ENCODE measurements around the gene DNAH17.

DNA sequence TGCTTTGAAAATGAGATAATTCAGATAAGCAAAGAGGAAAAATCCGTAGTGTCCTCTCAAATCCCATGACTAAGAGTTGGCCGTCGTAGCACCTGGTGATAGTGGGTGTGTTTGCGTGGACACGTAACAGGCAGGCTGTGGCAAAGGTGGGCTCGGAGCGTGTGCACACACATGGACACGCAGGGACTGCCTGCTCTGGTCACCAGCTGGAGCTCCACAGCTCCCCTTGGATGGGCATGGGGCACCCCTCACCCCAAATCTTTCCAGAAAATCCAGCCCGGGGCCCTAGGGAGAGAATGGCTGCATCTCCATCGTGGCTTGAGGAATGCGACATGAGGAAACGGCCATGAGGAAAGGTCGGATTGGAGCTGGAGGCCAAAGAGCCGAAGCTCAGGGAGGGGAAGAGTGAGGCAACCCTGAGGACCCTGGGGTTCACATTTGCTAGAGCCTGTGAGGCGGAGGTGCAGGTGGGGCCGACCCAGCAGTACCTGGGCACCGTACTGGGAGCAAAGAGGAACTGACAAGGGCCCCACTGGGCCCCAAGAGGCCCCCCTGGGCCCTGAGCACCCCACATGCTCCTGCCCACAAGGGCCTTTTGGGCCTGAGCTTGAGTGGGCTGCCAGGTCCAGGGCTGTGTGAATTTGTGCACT, 51.6 kb downstream of the DNAH17 start:
- no peak for TF ChIP-seq TOX (CRISPR knock-in tag; IDR thresholded peaks at IDR 0.05; ENCODE audit: borderline replicate concordance)
- TF ChIP-seq, protein P1, sequence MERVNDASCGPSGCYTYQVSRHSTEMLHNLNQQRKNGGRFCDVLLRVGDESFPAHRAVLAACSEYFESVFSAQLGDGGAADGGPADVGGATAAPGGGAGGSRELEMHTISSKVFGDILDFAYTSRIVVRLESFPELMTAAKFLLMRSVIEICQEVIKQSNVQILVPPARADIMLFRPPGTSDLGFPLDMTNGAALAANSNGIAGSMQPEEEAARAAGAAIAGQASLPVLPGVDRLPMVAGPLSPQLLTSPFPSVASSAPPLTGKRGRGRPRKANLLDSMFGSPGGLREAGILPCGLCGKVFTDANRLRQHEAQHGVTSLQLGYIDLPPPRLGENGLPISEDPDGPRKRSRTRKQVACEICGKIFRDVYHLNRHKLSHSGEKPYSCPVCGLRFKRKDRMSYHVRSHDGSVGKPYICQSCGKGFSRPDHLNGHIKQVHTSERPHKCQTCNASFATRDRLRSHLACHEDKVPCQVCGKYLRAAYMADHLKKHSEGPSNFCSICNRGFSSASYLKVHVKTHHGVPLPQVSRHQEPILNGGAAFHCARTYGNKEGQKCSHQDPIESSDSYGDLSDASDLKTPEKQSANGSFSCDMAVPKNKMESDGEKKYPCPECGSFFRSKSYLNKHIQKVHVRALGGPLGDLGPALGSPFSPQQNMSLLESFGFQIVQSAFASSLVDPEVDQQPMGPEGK (CRISPR knock-in tag; IDR thresholded peaks at IDR 0.05; ENCODE audit: borderline replicate concordance) = no peak
- TF ChIP-seq RARB (CRISPR knock-in tag; IDR thresholded peaks at IDR 0.05) = no peak
- no peak for TF ChIP-seq ZNF8 (CRISPR knock-in tag; IDR thresholded peaks at IDR 0.05)
- TF ChIP-seq GLIS3 (CRISPR knock-in tag; IDR thresholded peaks at IDR 0.05) = no peak
- TF ChIP-seq ZFP30 (CRISPR knock-in tag; IDR thresholded peaks at IDR 0.05) = no peak
- no peak for TF ChIP-seq SNAI2 (CRISPR knock-in tag; IDR thresholded peaks at IDR 0.05)
- no peak for TF ChIP-seq ZFP3 (CRISPR knock-in tag; IDR thresholded peaks at IDR 0.05)
- TF ChIP-seq, protein P2, sequence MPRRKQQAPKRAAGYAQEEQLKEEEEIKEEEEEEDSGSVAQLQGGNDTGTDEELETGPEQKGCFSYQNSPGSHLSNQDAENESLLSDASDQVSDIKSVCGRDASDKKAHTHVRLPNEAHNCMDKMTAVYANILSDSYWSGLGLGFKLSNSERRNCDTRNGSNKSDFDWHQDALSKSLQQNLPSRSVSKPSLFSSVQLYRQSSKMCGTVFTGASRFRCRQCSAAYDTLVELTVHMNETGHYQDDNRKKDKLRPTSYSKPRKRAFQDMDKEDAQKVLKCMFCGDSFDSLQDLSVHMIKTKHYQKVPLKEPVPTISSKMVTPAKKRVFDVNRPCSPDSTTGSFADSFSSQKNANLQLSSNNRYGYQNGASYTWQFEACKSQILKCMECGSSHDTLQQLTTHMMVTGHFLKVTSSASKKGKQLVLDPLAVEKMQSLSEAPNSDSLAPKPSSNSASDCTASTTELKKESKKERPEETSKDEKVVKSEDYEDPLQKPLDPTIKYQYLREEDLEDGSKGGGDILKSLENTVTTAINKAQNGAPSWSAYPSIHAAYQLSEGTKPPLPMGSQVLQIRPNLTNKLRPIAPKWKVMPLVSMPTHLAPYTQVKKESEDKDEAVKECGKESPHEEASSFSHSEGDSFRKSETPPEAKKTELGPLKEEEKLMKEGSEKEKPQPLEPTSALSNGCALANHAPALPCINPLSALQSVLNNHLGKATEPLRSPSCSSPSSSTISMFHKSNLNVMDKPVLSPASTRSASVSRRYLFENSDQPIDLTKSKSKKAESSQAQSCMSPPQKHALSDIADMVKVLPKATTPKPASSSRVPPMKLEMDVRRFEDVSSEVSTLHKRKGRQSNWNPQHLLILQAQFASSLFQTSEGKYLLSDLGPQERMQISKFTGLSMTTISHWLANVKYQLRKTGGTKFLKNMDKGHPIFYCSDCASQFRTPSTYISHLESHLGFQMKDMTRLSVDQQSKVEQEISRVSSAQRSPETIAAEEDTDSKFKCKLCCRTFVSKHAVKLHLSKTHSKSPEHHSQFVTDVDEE (CRISPR knock-in tag; IDR thresholded peaks at IDR 0.05) = no peak
- TF ChIP-seq, protein P3, sequence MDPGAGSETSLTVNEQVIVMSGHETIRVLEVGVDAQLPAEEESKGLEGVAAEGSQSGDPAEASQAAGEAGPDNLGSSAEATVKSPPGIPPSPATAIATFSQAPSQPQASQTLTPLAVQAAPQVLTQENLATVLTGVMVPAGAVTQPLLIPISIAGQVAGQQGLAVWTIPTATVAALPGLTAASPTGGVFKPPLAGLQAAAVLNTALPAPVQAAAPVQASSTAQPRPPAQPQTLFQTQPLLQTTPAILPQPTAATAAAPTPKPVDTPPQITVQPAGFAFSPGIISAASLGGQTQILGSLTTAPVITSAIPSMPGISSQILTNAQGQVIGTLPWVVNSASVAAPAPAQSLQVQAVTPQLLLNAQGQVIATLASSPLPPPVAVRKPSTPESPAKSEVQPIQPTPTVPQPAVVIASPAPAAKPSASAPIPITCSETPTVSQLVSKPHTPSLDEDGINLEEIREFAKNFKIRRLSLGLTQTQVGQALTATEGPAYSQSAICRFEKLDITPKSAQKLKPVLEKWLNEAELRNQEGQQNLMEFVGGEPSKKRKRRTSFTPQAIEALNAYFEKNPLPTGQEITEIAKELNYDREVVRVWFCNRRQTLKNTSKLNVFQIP (CRISPR knock-in tag; IDR thresholded peaks at IDR 0.05; ENCODE audit: borderline replicate concordance, low read depth) = no peak

All from SK-N-SH treated with all-trans-retinoic acid at 6 μM for 48 hours (cell line).